GM18873 (cell line): Measurements from ENCODE around the gene PSMG1.

Experiments used
- ATAC-seq: cut with Tn5 transposase; IDR thresholded peaks from one replicate; pipeline ENCODE4 v1.9.1; 2021; ENCODE audit warnings: mild to moderate bottlenecking, moderate library complexity, moderate number of reproducible peaks; ENCODE audit not compliant: unreplicated experiment, low FRiP score

PSMG1 gene

DNA sequence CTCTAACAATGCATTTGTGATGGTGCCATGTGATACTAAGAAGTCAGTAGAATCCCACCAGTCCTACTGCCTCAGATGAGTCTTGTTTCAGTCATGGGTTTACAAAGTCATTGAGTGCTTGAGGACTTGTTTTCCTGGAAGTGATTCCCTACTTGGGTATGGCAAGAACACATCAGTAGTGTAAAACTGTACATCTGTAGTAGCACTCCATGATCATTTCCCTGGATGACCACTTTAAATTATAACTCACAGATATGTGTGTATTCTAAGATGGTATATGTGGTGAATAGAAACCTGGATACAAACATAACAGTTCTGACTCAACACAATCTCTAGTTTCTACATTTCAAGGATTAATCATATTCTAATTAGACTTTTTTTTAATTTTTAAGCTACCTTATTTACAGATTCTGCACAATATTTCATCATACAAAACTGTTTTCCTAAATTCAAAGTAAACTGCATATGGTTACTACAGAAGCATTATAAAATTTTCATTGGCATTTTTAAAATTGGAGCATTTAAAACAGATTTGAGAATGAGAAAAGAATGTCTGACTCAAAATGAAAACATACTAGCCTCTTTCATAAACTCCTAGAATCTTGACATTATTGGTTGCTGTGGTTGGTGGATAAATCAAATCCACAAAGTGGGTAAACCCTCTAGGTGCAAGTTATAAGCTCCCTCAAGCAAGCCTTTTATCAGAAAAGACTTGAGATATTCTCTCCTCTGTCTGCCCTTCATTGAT lies 6.8 kb upstream of the PSMG1 start:
- no peak for ATAC-seq

DNA sequence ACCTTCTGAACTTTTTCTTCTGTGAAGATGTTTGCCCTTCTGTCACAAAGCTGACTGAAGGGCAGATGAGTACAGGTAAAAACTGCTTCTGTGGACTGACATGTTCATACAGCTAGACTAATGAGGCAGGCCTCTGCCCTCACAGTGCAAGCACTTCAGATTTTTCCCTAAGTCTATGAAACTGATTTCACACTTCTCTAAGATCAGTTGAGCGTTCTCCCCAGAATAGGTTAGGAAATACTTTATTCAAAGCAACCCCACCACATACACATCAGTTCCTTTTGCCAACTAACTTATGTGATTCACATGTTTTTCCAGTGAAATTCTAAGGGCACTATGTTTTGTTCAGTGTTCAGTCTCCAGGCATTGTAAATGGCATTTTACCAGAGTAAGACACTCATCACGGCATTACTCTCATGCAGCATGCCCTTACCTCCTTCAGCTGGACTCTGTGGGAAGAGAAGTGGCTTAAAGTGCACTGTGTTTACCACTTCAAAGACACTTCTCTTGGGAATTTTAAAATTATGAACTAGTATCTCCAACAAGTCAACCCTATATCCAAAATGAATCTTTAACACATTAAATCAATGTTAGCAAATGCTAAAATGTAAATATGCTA lies 5.4 kb upstream of the PSMG1 start:
- no peak for ATAC-seq

- ATAC-seq, result no peak
Observed at GRCh38 chr21:39187141-39187540, 3.9 kb upstream of the PSMG1 start.

DNA sequence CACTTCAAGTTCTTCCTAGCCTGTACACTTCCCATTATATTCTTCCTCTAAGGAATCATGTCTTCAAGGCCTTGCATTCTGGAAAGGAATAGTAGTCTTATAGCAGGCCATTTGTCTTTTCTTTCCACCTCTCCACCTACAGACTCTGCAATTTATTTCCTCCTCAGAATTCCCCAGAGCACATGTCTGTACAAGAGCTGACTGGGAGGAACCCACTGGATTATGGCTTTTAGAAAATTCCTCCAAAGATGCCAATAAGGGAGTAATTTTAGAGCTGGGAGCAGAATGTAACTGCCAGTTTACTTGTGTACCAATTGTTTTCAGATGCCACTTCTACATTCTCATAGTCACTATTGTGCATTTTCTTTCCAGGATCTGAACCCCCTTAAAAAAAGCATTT lies 3.4 kb upstream of the PSMG1 start:
- ATAC-seq, result no peak

DNA sequence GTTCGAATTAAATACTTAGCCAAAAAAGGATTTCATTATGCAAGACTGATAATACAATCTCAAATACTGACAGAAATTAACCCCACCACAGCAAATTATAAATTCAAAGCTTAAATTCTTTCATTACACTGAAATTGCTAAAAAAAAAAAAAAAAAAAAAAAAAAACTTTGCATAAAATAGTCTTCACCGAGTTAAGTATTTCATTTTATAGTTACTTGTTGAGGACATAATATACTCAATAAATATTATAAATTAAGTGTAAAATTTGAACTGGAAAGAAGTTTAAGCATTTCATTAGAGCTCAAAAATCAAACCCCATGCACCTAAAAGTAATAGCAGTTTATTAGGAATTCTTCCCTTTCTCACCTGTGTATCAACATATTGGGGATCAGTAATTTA lies 1.9 kb upstream of the PSMG1 start:
- no peak for ATAC-seq

- ATAC-seq, result no peak
Observed at GRCh38 chr21:39184050-39184980, 1.1 kb upstream of the PSMG1 start.

DNA sequence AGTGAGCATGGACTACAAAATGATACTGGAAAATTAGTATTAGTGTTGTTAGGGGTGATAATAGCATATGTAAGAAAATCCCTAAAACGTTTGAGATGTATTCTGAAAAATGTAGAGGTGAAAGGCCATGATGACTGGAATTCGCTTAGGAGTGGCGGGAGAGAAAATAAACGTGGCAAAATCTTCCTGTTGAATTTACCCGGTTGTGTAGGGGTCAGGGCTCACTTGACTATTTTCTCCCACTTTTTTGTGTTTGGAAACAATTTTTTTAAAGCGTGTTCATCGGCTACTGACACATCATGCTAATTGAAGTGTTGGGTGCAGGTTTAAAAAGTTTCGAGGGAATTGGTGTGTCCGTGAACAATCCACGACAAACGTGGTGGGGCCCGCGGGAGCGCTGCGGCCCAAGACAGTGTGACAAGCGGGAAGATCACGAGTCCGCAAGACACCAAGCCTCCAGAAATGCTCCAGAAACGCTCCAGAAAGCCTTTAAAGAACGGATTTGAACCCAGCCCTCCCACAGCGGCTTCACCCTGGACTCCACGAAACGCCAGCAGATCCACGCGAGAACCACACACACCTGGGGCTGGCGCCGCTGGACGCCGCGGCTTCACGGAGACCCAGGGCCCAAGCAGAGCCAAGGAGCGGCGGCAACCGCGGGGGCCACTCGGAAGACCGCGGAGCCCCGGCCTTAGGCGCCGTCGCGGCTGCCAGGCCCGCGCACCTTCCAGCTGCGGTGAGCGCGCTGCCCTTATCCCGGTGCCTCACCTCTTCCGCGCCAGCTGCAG lies 573 bp downstream of the PSMG1 start:
- peak; percentile 23 for ATAC-seq

- ATAC-seq, result no peak
Observed at GRCh38 chr21:39182016-39182415, 1.2 kb downstream of the PSMG1 start.

DNA sequence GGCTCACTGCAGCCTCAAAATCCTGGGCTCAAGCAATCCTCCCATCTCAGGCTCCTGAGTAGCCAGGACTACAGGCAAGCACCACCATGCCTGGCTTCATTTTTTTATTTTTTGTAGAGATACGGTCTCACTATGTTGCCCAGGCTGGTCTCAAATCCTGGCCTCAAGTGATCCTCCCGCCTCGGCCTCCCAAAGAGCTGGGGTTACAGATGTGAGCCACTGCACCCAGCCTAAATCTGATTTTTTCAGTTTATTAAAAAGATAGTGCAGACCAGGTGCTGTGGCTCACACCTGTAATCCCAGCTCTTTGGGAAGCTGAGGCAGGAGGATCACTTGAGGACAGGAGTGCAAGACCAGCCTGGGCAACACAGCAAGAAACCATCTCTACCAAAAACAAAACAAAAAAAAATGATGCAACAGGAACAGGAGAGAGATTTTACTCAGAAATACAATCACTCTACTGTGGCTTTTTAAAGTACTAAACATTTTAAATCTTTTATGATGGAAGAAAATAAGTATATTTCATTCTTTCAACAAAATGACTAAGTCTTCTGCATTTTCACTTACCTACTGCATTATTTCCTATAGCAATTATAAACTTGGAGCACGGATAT lies 1.9 kb downstream of the PSMG1 start:
- ATAC-seq, result no peak

GRCh38 chr21:39180429-39181019 lies 2.7 kb downstream of the PSMG1 start:
- ATAC-seq, result no peak

- ATAC-seq, result no peak
Observed at GRCh38 chr21:39178421-39178820, 4.8 kb downstream of the PSMG1 start.

- no peak for ATAC-seq
Observed at GRCh38 chr21:39176271-39176709, 7.0 kb downstream of the PSMG1 start.

DNA sequence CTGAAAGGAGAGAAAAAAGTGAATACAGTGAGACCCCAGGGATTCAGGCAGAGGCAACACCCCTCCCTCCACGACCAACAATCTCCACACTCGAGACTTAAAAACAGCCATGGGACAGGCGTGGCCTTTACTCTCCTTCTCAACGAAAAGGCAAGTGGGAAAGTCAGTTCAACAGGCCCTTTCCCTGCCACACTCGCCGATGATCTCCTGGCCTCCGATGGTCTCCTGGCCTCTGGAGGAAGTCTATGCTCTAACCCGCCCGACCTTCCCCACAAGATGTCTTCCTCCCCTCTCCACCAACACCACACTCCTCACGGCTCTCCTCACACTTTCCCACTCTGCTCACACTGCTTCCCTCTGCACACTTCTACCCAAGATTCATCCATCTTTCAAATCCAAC lies 7.6 kb downstream of the PSMG1 start:
- no peak for ATAC-seq

- ATAC-seq, result no peak
Observed at GRCh38 chr21:39175154-39175553, 8.1 kb downstream of the PSMG1 start.

DNA sequence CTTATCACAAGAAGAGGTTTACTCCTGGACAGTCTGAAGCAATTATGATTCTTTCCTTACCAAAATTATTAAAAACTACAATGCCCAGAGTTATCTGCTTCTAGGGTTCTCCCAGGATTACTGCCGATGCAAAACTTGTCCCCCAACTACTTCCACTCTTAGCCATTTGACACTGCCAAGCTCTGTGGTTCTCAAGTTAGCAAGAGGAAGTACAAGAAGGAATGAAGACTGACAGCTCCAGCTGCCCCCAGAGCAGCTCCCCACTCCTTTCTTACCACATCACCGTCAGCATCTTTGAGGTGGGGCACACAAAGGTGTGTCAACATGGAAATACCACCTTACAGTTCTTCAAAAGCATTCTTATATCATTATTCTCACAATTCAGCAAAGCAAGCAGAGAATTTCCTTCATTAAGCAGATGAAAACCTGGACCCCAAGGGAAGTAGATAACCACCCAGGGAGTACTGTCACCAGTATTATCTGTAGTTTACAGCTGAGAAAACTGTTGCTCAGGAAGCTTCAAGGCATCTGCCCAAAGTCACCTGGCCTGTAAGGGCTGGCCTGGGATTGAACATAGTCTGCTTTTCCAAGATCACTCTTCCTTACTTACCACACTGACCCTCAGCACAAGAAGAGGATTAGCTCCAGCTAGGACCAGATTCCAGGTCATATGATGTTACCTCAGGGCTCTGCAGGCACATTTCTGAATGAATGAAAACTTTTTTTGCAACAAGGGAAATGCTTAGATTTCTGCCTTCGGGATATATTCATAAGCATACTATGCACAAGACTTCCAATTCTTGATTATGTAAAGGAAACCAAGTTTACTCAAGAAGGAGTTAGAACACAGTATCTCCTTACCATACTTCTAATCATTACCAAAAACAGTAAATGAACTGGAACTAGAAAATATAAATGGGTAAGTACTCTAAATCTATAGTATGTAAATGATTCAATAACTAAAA lies 9.3 kb downstream of the PSMG1 start:
- no peak for ATAC-seq

- no peak for ATAC-seq
Observed at GRCh38 chr21:39169906-39170305, 13.3 kb downstream of the PSMG1 start.

- no peak for ATAC-seq
Observed at GRCh38 chr21:39168800-39169199, 14.5 kb downstream of the PSMG1 start.

DNA sequence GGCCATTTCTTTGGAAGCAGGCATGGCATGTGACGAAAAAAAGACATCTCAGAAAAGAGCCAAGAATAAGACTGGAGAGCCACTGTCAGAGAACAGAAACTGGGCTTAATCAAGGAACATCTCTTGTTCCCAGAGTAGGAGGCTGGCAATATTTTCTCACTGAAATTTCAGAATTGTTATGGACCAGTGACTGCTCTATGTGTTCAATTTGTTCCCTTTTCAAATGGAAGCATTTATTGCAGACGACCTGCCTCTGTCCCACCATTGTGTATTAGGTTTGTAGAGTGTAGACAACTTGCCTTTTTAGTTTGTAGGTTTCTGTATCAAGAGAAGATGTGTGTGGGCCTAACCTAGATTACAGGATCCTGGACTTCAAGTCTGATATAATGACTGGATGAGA lies 18.7 kb downstream of the PSMG1 start:
- no peak for ATAC-seq
